Measurements from ENCODE around the gene LBX2. TPM values are rescaled to one million over a fixed set of nuclear protein-coding genes. Genes with fewer than 3 reads are reported as not detected.

LBX2 gene
- total RNA-seq, 1 experiment from 2014 or later = 10.1 TPM

DNA sequence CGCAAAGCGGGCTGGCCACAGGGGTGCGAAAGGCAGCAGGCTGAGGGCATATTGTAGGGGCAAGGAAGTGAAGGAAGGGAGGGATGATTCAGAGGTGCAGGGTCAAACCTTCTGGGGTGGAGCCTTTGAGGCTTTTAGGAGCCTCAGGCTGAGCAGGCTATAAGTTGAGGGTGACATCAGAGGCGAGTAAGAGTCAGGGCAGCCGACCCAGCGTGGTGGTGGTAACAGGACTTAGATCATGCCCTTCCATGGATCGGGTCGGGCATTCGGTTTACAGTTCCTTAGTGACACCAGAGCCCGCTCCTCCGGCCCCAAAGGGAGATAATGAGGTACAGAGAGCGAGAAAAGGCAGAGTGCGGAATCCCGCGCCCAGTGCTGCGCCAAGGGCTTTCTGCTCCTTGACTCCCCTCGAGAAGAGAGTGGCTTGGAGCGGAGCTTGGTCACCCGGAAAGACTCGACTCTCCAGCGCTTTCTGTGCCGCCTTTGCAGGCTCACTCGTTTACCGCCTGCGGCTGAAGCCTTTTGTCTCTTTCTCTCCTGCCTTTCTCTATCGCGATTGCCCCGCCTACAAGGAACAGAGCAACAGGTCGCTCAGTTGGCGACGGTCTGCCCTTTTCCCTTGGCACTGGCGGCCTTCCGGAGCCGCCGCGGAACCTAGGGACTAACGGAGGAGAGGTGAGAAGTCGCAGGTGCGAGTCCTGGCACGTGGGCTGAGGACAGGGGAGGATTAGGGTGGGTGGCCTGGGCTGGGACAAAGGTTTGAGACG, 720 bp downstream of the LBX2 start:
- no peaks in the 10 kb centered on the region for H3K9me2 ChIP-seq (ENCODE audit: insufficient read depth)
- no TSS peak for BruUV-seq (replicated peaks)
- no peak overlapping the region for H3K27ac ChIP-seq (ENCODE audit: low read depth, low read length)
- peaks cover 12 to 29% of the 10 kb centered on the region in 2 experiments for H3K4me1 ChIP-seq (ENCODE audit: control insufficient read depth in 1 of 2, insufficient read depth in 2 of 2, low read length in 2 of 2)
- H3K36me3 ChIP-seq (ENCODE audit: control insufficient read depth in 1 of 2, insufficient read depth in 2 of 2, low read length in 2 of 2) = no peaks in the 10 kb centered on the region
- ChIA-PET POLR2A (no interaction called here), RAD21 (ENCODE audit: low non-redundant PET in 1 of 2, low total read pairs in 2 of 2, uncharacterized antibody in 2 of 2, unreplicated experiment in 2 of 2) (no interaction called here), CTCF (no interaction called here)
- no peaks in the 10 kb centered on the region for H3K27me3 ChIP-seq (ENCODE audit: insufficient read depth, low read length)
- H3K4me3 ChIP-seq (replicated peaks in 1 of 2; ENCODE audit: low read depth in 1 of 2, low read length in 2 of 2) = no peak overlapping the region
- H3K79me2 ChIP-seq (ENCODE audit: insufficient read depth, low read length) = no peaks in the 10 kb centered on the region
- DNase-seq (ENCODE audit: low read depth, low spot score) (no peak), ATAC-seq (no peak)
- TF ChIP-seq ZNF274 (IDR thresholded peaks at IDR 0.05; ENCODE audit: low read depth, low read length) (no peak), POLR2AphosphoS5 (IDR thresholded peaks at IDR 0.05; ENCODE audit: low read depth, low read length) (no peak), EGR1 (IDR thresholded peaks at IDR 0.05; ENCODE audit: low read depth) (no peak), POLR2A (IDR thresholded peaks at IDR 0.05; ENCODE audit: borderline replicate concordance, extremely low read depth, insufficient read depth, insufficient read length) (no peak), TCF7L2 (IDR thresholded peaks at IDR 0.05; ENCODE audit: borderline replicate concordance, extremely low read depth, insufficient read depth, insufficient read length) (no peak), CBX3 (IDR thresholded peaks at IDR 0.05; ENCODE audit: low read depth) (no peak), SP1 (IDR thresholded peaks at IDR 0.05; ENCODE audit: low read depth) (no peak), ELF1 (IDR thresholded peaks at IDR 0.05; ENCODE audit: borderline replicate concordance, low read depth) (no peak), CEBPB (IDR thresholded peaks at IDR 0.05; ENCODE audit: low read depth) (no peak), EZH2 (IDR thresholded peaks at IDR 0.05) (no peak)
- TF ChIP-seq, protein P1, sequence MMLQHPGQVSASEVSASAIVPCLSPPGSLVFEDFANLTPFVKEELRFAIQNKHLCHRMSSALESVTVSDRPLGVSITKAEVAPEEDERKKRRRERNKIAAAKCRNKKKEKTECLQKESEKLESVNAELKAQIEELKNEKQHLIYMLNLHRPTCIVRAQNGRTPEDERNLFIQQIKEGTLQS (IDR thresholded peaks at IDR 0.05) = no peak
- TF ChIP-seq, protein P2, sequence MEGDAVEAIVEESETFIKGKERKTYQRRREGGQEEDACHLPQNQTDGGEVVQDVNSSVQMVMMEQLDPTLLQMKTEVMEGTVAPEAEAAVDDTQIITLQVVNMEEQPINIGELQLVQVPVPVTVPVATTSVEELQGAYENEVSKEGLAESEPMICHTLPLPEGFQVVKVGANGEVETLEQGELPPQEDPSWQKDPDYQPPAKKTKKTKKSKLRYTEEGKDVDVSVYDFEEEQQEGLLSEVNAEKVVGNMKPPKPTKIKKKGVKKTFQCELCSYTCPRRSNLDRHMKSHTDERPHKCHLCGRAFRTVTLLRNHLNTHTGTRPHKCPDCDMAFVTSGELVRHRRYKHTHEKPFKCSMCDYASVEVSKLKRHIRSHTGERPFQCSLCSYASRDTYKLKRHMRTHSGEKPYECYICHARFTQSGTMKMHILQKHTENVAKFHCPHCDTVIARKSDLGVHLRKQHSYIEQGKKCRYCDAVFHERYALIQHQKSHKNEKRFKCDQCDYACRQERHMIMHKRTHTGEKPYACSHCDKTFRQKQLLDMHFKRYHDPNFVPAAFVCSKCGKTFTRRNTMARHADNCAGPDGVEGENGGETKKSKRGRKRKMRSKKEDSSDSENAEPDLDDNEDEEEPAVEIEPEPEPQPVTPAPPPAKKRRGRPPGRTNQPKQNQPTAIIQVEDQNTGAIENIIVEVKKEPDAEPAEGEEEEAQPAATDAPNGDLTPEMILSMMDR (IDR thresholded peaks at IDR 0.05 in 2 of 3, conservative IDR thresholded peaks at IDR 0.05 in 1 of 3; ENCODE audit: borderline replicate concordance in 1 of 3, insufficient read depth in 1 of 3, low read depth in 2 of 3, low read length in 2 of 3) = no peak
- no peak overlapping the region for H3K9ac ChIP-seq (ENCODE audit: low read length)
- no peak overlapping the region for H3K4me2 ChIP-seq (ENCODE audit: low read length)
- no peak overlapping the region for H2AFZ ChIP-seq (ENCODE audit: low read depth, low read length, poor library complexity, severe bottlenecking)
- intact Hi-C loops (cut with micrococcal nuclease) = no loop called here
- H3K9me3 ChIP-seq (ENCODE audit: control insufficient read depth in 1 of 2, insufficient read depth in 1 of 2, low read depth in 1 of 2, low read length in 2 of 2) = no peaks in the 10 kb centered on the region
- no peaks in the 10 kb centered on the region for H4K20me1 ChIP-seq (ENCODE audit: insufficient read depth)
